Hepatocyte (in vitro differentiated cells): ENCODE results near the gene GXYLT2.

Experiments used
- EZH2 ChIP-seq: fragments of 200-600 bp; sonication (generic); IDR thresholded peaks from 2 replicates; pipeline ENCODE4 v1.6.1; 2016; ENCODE audit warnings: antibody characterized with exemption, mild to moderate bottlenecking, borderline replicate concordance
- EZH2phosphoT487 ChIP-seq: fragments of 200-600 bp; sonication (generic); IDR thresholded peaks from one replicate; pipeline ENCODE4 v1.6.1; 2018; ENCODE audit warnings: antibody characterized with exemption, mild to moderate bottlenecking, low read depth, moderate library complexity; ENCODE audit not compliant: unreplicated experiment, severe bottlenecking
- TF ChIP-seq, protein P1 (sequence below): fragments of 200-600 bp; sonication (generic); IDR thresholded peaks from 2 replicates; pipeline ENCODE4 v1.5.1; 2016; ENCODE audit warnings: antibody characterized with exemption, mild to moderate bottlenecking; ENCODE audit not compliant: poor library complexity

DNA sequence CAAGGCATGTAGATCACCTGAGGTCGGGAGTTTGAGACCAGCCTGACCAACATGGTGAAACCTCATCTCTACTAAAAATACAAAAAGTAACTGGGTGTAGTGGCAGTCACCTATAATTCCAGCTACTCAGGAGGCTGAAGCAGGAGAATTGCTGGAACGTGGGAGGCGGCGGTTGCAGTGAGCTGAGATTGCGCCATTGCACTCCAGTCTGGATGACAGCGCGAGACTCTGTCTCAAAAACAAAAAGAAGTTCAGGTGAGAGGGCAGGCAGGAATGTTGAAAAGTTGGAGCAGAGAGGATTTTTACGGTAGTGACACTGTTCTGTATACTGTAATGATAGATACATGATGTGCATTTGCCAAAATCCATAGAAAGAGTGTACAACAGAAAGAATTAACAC, 31.7 kb downstream of the GXYLT2 start:
- TF ChIP-seq, protein P1, sequence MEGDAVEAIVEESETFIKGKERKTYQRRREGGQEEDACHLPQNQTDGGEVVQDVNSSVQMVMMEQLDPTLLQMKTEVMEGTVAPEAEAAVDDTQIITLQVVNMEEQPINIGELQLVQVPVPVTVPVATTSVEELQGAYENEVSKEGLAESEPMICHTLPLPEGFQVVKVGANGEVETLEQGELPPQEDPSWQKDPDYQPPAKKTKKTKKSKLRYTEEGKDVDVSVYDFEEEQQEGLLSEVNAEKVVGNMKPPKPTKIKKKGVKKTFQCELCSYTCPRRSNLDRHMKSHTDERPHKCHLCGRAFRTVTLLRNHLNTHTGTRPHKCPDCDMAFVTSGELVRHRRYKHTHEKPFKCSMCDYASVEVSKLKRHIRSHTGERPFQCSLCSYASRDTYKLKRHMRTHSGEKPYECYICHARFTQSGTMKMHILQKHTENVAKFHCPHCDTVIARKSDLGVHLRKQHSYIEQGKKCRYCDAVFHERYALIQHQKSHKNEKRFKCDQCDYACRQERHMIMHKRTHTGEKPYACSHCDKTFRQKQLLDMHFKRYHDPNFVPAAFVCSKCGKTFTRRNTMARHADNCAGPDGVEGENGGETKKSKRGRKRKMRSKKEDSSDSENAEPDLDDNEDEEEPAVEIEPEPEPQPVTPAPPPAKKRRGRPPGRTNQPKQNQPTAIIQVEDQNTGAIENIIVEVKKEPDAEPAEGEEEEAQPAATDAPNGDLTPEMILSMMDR: no peak
- no peak for TF ChIP-seq EZH2phosphoT487
- no peak for TF ChIP-seq EZH2
